GM23338 (cell line): Measurements from ENCODE around the gene IKBKE. TPM values are rescaled to one million over a fixed set of nuclear protein-coding genes. Genes with fewer than 3 reads are reported as not detected.
A peak's percentile ranks its signal among the peaks of the same experiment; 100 is the strongest.

Experiments used
- CREB1 ChIP-seq: fragments of 250-450 bp; sonication (Bioruptor Pico); IDR thresholded peaks from 2 replicates; pipeline ENCODE4 v1.5.0; 2020; ENCODE audit warnings: low read depth, mild to moderate bottlenecking, moderate library complexity
- CTCF ChIP-seq, 2 experiments: fragments of 200-600 bp in 1 of 2; sonication (generic) in 1 of 2; conservative IDR thresholded peaks; 2 replicates each; pipeline versions ENCODE4 v1.5.1 to v1.6.1; 2016 to 2017; ENCODE audit warnings: antibody characterized with exemption in 2 of 2, low read depth in 2 of 2, mild to moderate bottlenecking in 2 of 2, moderate library complexity in 1 of 2
- EZH2 ChIP-seq: fragments of 200-600 bp; sonication (generic); IDR thresholded peaks from one replicate; pipeline ENCODE4 v1.8.0; 2017; ENCODE audit warnings: antibody characterized with exemption, mild to moderate bottlenecking, low read depth; ENCODE audit not compliant: unreplicated experiment
- EZH2phosphoT487 ChIP-seq: fragments of 200-600 bp; sonication (generic); IDR thresholded peaks from one replicate; pipeline ENCODE4 v1.8.1; 2018; ENCODE audit warnings: antibody characterized with exemption; ENCODE audit not compliant: unreplicated experiment
- JUNB ChIP-seq: IDR thresholded peaks from one replicate; pipeline ENCODE4 v1.6.1; 2016; ENCODE audit warnings: antibody characterized with exemption; ENCODE audit not compliant: unreplicated experiment
- POLR2AphosphoS5 ChIP-seq: IDR thresholded peaks from 2 replicates; pipeline ENCODE4 v1.6.1; 2016; ENCODE audit warnings: antibody characterized with exemption, low read depth
- REST ChIP-seq: IDR thresholded peaks from one replicate; pipeline ENCODE4 v1.6.1; 2018; ENCODE audit warnings: antibody characterized with exemption; ENCODE audit not compliant: unreplicated experiment
- STAT1 ChIP-seq: IDR thresholded peaks from one replicate; pipeline ENCODE4 v1.6.1; 2016; ENCODE audit warnings: antibody characterized with exemption; ENCODE audit not compliant: unreplicated experiment
- ZNF114 ChIP-seq: fragments of 250-450 bp; sonication (Bioruptor Pico); IDR thresholded peaks from 2 replicates; pipeline ENCODE4 v1.5.0; 2020; ENCODE audit warnings: mild to moderate bottlenecking, moderate library complexity
- ZNF331 ChIP-seq: fragments of 250-450 bp; sonication (Bioruptor Pico); IDR thresholded peaks from 2 replicates; pipeline ENCODE4 v1.5.0; 2020; ENCODE audit warnings: low read depth, mild to moderate bottlenecking, moderate library complexity
- polyA plus RNA-seq: library from polyadenylated mRNA; unstranded; fragments of >200 nt; fragmentation: Nextera tagmentation; extraction: Ambion mirVana; gene quantifications from 2 replicates; pipeline ENCODE4 v1.2.1, GENCODE V29; 2016
- total RNA-seq: library from RNA; depleted of rRNA; stranded (reverse); fragments of >200 nt; shearing (Covaris generic); gene quantifications from 2 replicates; pipeline ENCODE4 v1.2.3, GENCODE V29; 2014
- TF ChIP-seq, protein P1 (sequence below): IDR thresholded peaks from 2 replicates; pipeline ENCODE4 v1.6.1; 2016; ENCODE audit warnings: antibody characterized with exemption

IKBKE gene
- total and polyA plus RNA-seq, 2 experiments from 2014 or later, result 4.8 to 11.1 TPM

DNA sequence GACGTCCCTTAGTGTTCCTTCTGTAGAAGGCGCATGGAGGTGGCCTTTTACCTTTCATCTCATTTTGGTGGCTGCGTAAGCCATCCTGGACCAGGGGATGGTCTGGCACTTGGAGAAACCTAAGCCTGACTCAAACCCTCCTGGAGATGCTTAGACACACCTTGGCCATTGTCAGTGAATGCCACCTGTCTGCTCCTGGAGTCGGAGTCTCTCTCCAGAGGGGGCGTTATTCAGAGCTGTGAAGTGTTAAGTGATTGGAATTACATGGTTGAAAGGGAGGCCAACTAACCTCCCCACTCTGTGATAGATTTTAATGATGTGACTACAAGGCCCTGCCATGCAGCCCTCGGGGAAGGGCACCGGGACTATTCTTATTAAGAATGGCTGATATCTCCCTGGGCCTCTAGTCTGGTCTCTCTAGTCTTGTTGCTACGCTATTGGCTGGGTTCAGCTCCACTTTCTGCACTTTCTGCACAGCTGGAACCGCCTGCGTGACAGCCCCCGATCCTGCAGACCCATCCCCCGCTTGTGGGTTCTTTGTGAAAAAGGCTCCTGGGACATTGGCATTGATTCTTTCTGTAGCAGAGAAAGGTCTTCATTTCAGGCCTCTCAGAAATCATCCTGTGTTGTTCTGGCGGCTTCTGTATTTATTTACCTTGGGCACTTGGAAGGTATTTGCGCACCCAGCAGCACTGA lies 41.2 kb downstream of the IKBKE start (continued):
- no peak for TF ChIP-seq EZH2
- TF ChIP-seq POLR2AphosphoS5, result no peak
- peak; percentile 33 to 43 for TF ChIP-seq CTCF (conservative IDR thresholded peaks at IDR 0.05; ENCODE audit: low read depth in 2 of 2)
- TF ChIP-seq, protein P1, sequence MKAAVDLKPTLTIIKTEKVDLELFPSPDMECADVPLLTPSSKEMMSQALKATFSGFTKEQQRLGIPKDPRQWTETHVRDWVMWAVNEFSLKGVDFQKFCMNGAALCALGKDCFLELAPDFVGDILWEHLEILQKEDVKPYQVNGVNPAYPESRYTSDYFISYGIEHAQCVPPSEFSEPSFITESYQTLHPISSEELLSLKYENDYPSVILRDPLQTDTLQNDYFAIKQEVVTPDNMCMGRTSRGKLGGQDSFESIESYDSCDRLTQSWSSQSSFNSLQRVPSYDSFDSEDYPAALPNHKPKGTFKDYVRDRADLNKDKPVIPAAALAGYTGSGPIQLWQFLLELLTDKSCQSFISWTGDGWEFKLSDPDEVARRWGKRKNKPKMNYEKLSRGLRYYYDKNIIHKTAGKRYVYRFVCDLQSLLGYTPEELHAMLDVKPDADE, result no peak
- no peak for TF ChIP-seq REST
- TF ChIP-seq EZH2phosphoT487, result no peak
- TF ChIP-seq ZNF331 (CRISPR knock-in tag), result no peak
- TF ChIP-seq JUNB, result no peak
- TF ChIP-seq STAT1, result no peak
- TF ChIP-seq ZNF114 (CRISPR knock-in tag), result no peak
- no peak for TF ChIP-seq CREB1 (CRISPR knock-in tag)
